Sigmoid colon (tissue), 7 donors: ENCODE data around the gene INTS11. TPM values are rescaled to one million over a fixed set of nuclear protein-coding genes. Genes with fewer than 3 reads are reported as not detected.

Experiments
- DNase-seq: peaks from one replicate; pipeline ENCODE4 v3.0.0-alpha.2; 2019
- H3K27ac ChIP-seq, 4 donors: fragments of 200-600 bp; sonication (generic); one replicate each; pipeline ENCODE4 v1.5.1; 2016 to 2019; ENCODE audit warnings: mild to moderate bottlenecking in 1 of 4
- H3K27me3 ChIP-seq, 3 donors: fragments of 200-600 bp; sonication (generic); one replicate each; pipeline ENCODE4 v1.5.1; 2019; ENCODE audit warnings: mild to moderate bottlenecking in 1 of 3
- H3K36me3 ChIP-seq, 4 donors: fragments of 200-600 bp; sonication (generic); one replicate each; pipeline ENCODE4 v1.5.1; 2016 to 2019
- H3K4me1 ChIP-seq, 4 donors: fragments of 200-600 bp; sonication (generic); one replicate each; pipeline ENCODE4 v1.5.1; 2017 to 2019
- H3K4me3 ChIP-seq, 4 donors: fragments of 200-600 bp; sonication (generic); one replicate each; pipeline ENCODE4 v1.5.1; 2017 to 2019; ENCODE audit warnings: mild to moderate bottlenecking in 2 of 4, moderate library complexity in 1 of 4
- H3K9me3 ChIP-seq, 4 donors: fragments of 200-600 bp in 3 of 4; sonication (generic) in 3 of 4; one replicate each; pipeline versions ENCODE4 v1.5.1 to v1.6.1; 2013 to 2019
- EP300 ChIP-seq, 4 donors: sonication (generic); formaldehyde crosslinking; IDR thresholded peaks; one replicate each; pipeline ENCODE4 v1.6.1; 2017; ENCODE audit warnings: antibody characterized with exemption in 4 of 4
- POLR2A ChIP-seq, 2 donors: fragments of 450-650 bp; IDR thresholded peaks; one replicate each; pipeline ENCODE4 v1.6.1; 2016; ENCODE audit warnings: antibody characterized with exemption in 2 of 2, mild to moderate bottlenecking in 2 of 2, moderate library complexity in 2 of 2
- POLR2AphosphoS5 ChIP-seq, 4 donors: sonication (generic); formaldehyde crosslinking; IDR thresholded peaks; one replicate each; pipeline ENCODE4 v1.6.1; 2017; ENCODE audit warnings: antibody characterized with exemption in 4 of 4
- WGBS, 2 donors: extraction: QIAGEN DNeasy Blood & Tissue Kit; methylation state at CpG; one replicate each; pipeline ENCODE4 v1.1.7; 2013; 5-methylcytosine and 5-hydroxymethylcytosine counted together
- intact Hi-C: fragments of 100-400 bp; cut with DNase I; formaldehyde crosslinking; loops from one replicate; pipeline ENCODE4 v1.15.1; 2023
- polyA plus RNA-seq, 3 donors: library from polyadenylated mRNA; stranded (reverse); fragments of 200-250 nt; gene quantifications; one replicate each; pipeline ENCODE4 v1.2.3, GENCODE V29; 2013
- small RNA-seq, 3 donors: library from RNA; depleted of rRNA; stranded (forward); fragments of <200 nt; gene quantifications; one replicate each; pipeline ENCODE3, GENCODE V24; 2016
- total RNA-seq, 4 donors: library from RNA; depleted of rRNA; stranded (reverse); fragments of >200 nt; gene quantifications; one replicate each; pipeline ENCODE4 v1.1.0, GENCODE V29; 2016
- TF ChIP-seq, protein P1 (sequence below), 4 experiments: fragments of 450-650 bp in 3 of 4; fragments of 200-600 bp in 1 of 4; IDR thresholded peaks; one replicate each; pipeline ENCODE4 v1.5.1; 2016 to 2019; ENCODE audit warnings: antibody characterized with exemption in 4 of 4, mild to moderate bottlenecking in 3 of 4, moderate library complexity in 2 of 4
- donor health status: healthy with polysubstance abuse.
- donor health status: Bipolar disorder and iron deficiency.
- donor health status: healthy.

INTS11 gene
- total and polyA plus RNA-seq, 7 donors, result 58.3 to 135 (median 87.1) TPM

DNA sequence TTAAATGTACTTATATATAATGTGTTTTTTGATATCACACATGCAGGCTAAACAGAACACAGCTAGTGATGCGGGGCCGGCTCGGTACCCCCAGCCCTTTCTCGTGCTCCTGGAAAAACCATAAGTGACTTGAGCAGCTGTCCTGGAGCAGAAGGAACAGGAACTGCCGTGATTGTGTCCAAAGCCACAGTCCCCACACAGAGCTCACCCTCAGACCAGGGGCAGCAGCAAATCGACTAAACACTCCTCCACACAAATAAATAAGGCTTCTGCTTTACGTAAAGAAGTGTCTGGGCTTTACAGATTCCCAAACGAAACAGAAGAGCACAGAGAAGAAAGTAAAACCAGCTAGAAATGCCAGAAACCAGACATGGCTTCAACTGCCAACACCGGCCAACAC lies 60.4 kb downstream of the INTS11 start:
- Histone ChIP-seq H3K4me1 (peaks cover 0 to 24% (median 9%) of the 10 kb centered on the region in 4 donors), H3K4me3 (no peak overlapping the region), H3K27ac (peak overlapping the region in 1 of 4 donors; percentile 56), H3K36me3 (peaks cover 18 to 77% (median 37%) of the 10 kb centered on the region in 4 donors), H3K27me3 (no peaks in the 10 kb centered on the region), H3K9me3 (no peaks in the 10 kb centered on the region)
- 91% methylated on average over 9 of the region's 9 CpGs for WGBS, 2 donors
- intact Hi-C loops, result no loop called here
- no peak for DNase-seq
- TF ChIP-seq POLR2A (IDR thresholded peaks at IDR 0.05), result no peak
- TF ChIP-seq POLR2AphosphoS5 (IDR thresholded peaks at IDR 0.05), result no peak
- TF ChIP-seq EP300 (IDR thresholded peaks at IDR 0.05), result no peak
- TF ChIP-seq, protein P1, sequence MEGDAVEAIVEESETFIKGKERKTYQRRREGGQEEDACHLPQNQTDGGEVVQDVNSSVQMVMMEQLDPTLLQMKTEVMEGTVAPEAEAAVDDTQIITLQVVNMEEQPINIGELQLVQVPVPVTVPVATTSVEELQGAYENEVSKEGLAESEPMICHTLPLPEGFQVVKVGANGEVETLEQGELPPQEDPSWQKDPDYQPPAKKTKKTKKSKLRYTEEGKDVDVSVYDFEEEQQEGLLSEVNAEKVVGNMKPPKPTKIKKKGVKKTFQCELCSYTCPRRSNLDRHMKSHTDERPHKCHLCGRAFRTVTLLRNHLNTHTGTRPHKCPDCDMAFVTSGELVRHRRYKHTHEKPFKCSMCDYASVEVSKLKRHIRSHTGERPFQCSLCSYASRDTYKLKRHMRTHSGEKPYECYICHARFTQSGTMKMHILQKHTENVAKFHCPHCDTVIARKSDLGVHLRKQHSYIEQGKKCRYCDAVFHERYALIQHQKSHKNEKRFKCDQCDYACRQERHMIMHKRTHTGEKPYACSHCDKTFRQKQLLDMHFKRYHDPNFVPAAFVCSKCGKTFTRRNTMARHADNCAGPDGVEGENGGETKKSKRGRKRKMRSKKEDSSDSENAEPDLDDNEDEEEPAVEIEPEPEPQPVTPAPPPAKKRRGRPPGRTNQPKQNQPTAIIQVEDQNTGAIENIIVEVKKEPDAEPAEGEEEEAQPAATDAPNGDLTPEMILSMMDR (IDR thresholded peaks at IDR 0.05), result no peak

DNA sequence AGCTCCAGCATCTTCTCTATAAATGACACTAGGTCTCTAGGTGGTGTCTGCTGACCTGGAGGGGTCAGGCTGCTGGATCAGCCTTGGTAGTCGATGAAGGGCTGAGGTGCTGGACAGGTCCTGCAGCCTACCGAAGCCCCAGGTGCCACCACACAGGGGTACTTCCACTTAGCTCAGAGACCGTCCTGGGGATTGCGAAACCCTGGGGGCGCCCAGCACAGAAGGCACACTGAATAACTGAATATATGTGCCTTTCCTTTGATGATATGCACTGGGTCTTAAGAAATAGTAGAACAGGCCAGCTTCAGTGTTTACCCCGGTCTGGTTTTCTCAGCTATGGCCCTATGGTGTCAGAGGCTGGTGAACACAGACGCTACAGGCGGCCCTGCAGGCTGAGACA lies 61.7 kb downstream of the INTS11 start:
- Histone ChIP-seq H3K4me1 (peaks cover 0 to 17% (median 9%) of the 10 kb centered on the region in 4 donors), H3K27me3 (no peaks in the 10 kb centered on the region), H3K4me3 (no peak overlapping the region), H3K27ac (no peak overlapping the region), H3K9me3 (no peaks in the 10 kb centered on the region), H3K36me3 (peaks cover 21 to 77% (median 40%) of the 10 kb centered on the region in 4 donors)
- intact Hi-C loops, result no loop called here
- TF ChIP-seq EP300 (IDR thresholded peaks at IDR 0.05), result no peak
- no peak for DNase-seq
- 94 to 96% methylated on average over 8 of the region's 8 CpGs for WGBS, 2 donors

DNA sequence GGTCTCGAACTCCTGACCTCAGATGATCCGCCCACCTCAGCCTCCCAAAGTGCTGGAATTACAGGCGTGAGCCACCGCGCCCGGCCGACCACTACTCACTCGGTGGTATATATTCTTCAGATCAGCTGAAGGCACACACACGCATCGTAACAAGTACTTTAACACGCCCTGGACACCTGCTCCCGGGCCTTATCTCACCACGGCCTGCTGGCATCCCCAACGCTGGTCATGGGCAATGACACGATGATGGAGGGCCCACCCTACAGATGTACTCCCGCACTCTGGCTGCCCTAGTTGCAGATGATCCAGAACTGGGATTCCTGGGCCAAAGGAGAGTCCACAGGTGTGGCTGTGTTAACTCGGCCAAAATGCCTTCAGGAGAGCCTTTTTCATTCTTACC lies 62.4 kb downstream of the INTS11 start:
- WGBS, 2 donors, result 92 to 95% methylated on average over 17 of the region's 17 CpGs
- H3K4me3 ChIP-seq, result no peak overlapping the region
- H3K36me3 ChIP-seq, result peaks cover 21 to 70% (median 38%) of the 10 kb centered on the region in 4 donors
- DNase-seq, result no peak
- TF ChIP-seq POLR2AphosphoS5 (IDR thresholded peaks at IDR 0.05), result no peak
- TF ChIP-seq, protein P1 (IDR thresholded peaks at IDR 0.05), result no peak
- TF ChIP-seq POLR2A (IDR thresholded peaks at IDR 0.05), result no peak
- no peak for TF ChIP-seq EP300 (IDR thresholded peaks at IDR 0.05)
- no peaks in the 10 kb centered on the region for H3K9me3 ChIP-seq
- H3K4me1 ChIP-seq, result peaks cover 0 to 17% (median 9%) of the 10 kb centered on the region in 4 donors
- no peak overlapping the region for H3K27ac ChIP-seq
- H3K27me3 ChIP-seq, result no peaks in the 10 kb centered on the region
- intact Hi-C loops, result no loop called here

Small RNA genes lying within 50 kb of the gene (small RNA-seq; reads per million reads assigned to genes)
- 0 to 0.11 (median 0.06) reads per million in 3 donors for gene MIR6726

Other genes with a start within 250 kb of the INTS11 start
- 10 to 100 TPM in 2 of 4 donors, 1 to 10 TPM in 2; 7.9 to 13.8 (median 10.4) TPM for gene C1orf159, start 208.6 kb downstream of the INTS11 start, total RNA-seq
- 10 to 100 TPM in 1 of 3 donors, 1 to 10 TPM in 2; 6.6 to 25.3 (median 6.9) TPM for gene C1orf159, start 208.6 kb downstream of the INTS11 start, polyA plus RNA-seq
- gene TTLL10, start 150.8 kb downstream of the INTS11 start, total RNA-seq, result not detected
- gene TTLL10, start 150.8 kb downstream of the INTS11 start, polyA plus RNA-seq, result under 1 TPM; 0.46 to 0.70 (median 0.60) TPM
- under 1 TPM in 1 of 4 donors, not detected in 3; 0.71 TPM for gene TNFRSF18, start 118.1 kb downstream of the INTS11 start, total RNA-seq
- gene TNFRSF18, start 118.1 kb downstream of the INTS11 start, polyA plus RNA-seq, result 1 to 10 TPM in 2 of 3 donors, not detected in 1; 1.2 to 3.9 TPM
- gene TNFRSF4, start 110.5 kb downstream of the INTS11 start, total RNA-seq, result 1 to 10 TPM in 1 of 4 donors, under 1 TPM in 1, not detected in 2; 0.95 to 1.8 TPM
- gene TNFRSF4, start 110.5 kb downstream of the INTS11 start, polyA plus RNA-seq, result 1 to 10 TPM; 1.2 to 8.6 (median 1.2) TPM
- 10 to 100 TPM; 73.4 to 95.6 (median 81.9) TPM for gene SDF4, start 92.7 kb downstream of the INTS11 start, total RNA-seq
- gene SDF4, start 92.7 kb downstream of the INTS11 start, polyA plus RNA-seq, result 100 to 1,000 TPM in 1 of 3 donors, 10 to 100 TPM in 2; 33.0 to 181 (median 40.2) TPM
- gene B3GALT6, start 92.4 kb downstream of the INTS11 start, total RNA-seq, result 10 to 100 TPM in 2 of 4 donors, 1 to 10 TPM in 2; 8.6 to 12.5 (median 10.3) TPM
- 1 to 10 TPM; 1.8 to 9.6 (median 2.5) TPM for gene B3GALT6, start 92.4 kb downstream of the INTS11 start, polyA plus RNA-seq
- 1 to 10 TPM in 2 of 4 donors, not detected in 2; 1.9 to 5.7 TPM for gene C1QTNF12, start 77.9 kb downstream of the INTS11 start, total RNA-seq
- gene C1QTNF12, start 77.9 kb downstream of the INTS11 start, polyA plus RNA-seq, result 10 to 100 TPM; 17.6 to 28.7 (median 23.4) TPM
- gene UBE2J2, start 50.8 kb downstream of the INTS11 start, total RNA-seq, result 10 to 100 TPM; 33.1 to 44.3 (median 34.0) TPM
- gene UBE2J2, start 50.8 kb downstream of the INTS11 start, polyA plus RNA-seq, result 10 to 100 TPM; 32.4 to 63.6 (median 54.6) TPM
- 1 to 10 TPM; 1.2 to 5.0 (median 3.2) TPM for gene SCNN1D, start 44.2 kb downstream of the INTS11 start, total RNA-seq
- 1 to 10 TPM in 1 of 3 donors, under 1 TPM in 1, not detected in 1; under 0.01 to 3.2 TPM for gene SCNN1D, start 44.2 kb downstream of the INTS11 start, polyA plus RNA-seq
- gene ACAP3, start 16.7 kb downstream of the INTS11 start, total RNA-seq, result 10 to 100 TPM; 21.4 to 57.1 (median 33.4) TPM
- 10 to 100 TPM in 1 of 3 donors, 1 to 10 TPM in 2; 7.2 to 41.8 (median 8.3) TPM for gene ACAP3, start 16.7 kb downstream of the INTS11 start, polyA plus RNA-seq
- gene PUSL1, start 16.1 kb downstream of the INTS11 start, total RNA-seq, result 10 to 100 TPM; 15.7 to 24.0 (median 20.4) TPM
- 10 to 100 TPM; 12.6 to 22.3 (median 12.7) TPM for gene PUSL1, start 16.1 kb downstream of the INTS11 start, polyA plus RNA-seq
- 10 to 100 TPM in 2 of 4 donors, 1 to 10 TPM in 2; 8.4 to 21.6 (median 10.5) TPM for gene CPTP, start 142 bp upstream of the INTS11 start, total RNA-seq
- 10 to 100 TPM; 41.4 to 57.1 (median 42.0) TPM for gene CPTP, start 142 bp upstream of the INTS11 start, polyA plus RNA-seq
- not detected for gene TAS1R3, start 6.6 kb upstream of the INTS11 start, total RNA-seq
- under 1 TPM in 2 of 3 donors, not detected in 1; 0.60 to 0.64 TPM for gene TAS1R3, start 6.6 kb upstream of the INTS11 start, polyA plus RNA-seq
- 10 to 100 TPM; 50.7 to 85.0 (median 61.9) TPM for gene DVL1, start 24.8 kb upstream of the INTS11 start, total RNA-seq
- 10 to 100 TPM; 25.8 to 59.9 (median 36.3) TPM for gene DVL1, start 24.8 kb upstream of the INTS11 start, polyA plus RNA-seq
- gene MXRA8, start 33.9 kb upstream of the INTS11 start, total RNA-seq, result 100 to 1,000 TPM in 3 of 4 donors, 10 to 100 TPM in 1; 78.8 to 234 (median 114) TPM
- 10 to 100 TPM in 2 of 3 donors, 1 to 10 TPM in 1; 2.8 to 26.2 (median 22.2) TPM for gene MXRA8, start 33.9 kb upstream of the INTS11 start, polyA plus RNA-seq
- gene AURKAIP1, start 50.5 kb upstream of the INTS11 start, total RNA-seq, result 100 to 1,000 TPM in 3 of 4 donors, 10 to 100 TPM in 1; 89.3 to 143 (median 124) TPM
- 100 to 1,000 TPM; 263 to 288 (median 271) TPM for gene AURKAIP1, start 50.5 kb upstream of the INTS11 start, polyA plus RNA-seq
- gene CCNL2, start 74.7 kb upstream of the INTS11 start, total RNA-seq, result 100 to 1,000 TPM; 139 to 375 (median 173) TPM
- 10 to 100 TPM; 15.0 to 99.6 (median 16.2) TPM for gene CCNL2, start 74.7 kb upstream of the INTS11 start, polyA plus RNA-seq
- gene MRPL20, start 82.6 kb upstream of the INTS11 start, total RNA-seq, result 100 to 1,000 TPM; 133 to 235 (median 206) TPM
- 100 to 1,000 TPM; 155 to 216 (median 171) TPM for gene MRPL20, start 82.6 kb upstream of the INTS11 start, polyA plus RNA-seq
- 10 to 100 TPM; 10.0 to 23.0 (median 15.8) TPM for gene ANKRD65, start 96.6 kb upstream of the INTS11 start, total RNA-seq
- gene ANKRD65, start 96.6 kb upstream of the INTS11 start, polyA plus RNA-seq, result 1 to 10 TPM in 2 of 3 donors, under 1 TPM in 1; 0.69 to 5.4 (median 3.8) TPM
- gene VWA1, start 111.0 kb upstream of the INTS11 start, total RNA-seq, result 100 to 1,000 TPM in 1 of 4 donors, 10 to 100 TPM in 3; 47.1 to 107 (median 71.1) TPM
- gene VWA1, start 111.0 kb upstream of the INTS11 start, polyA plus RNA-seq, result 10 to 100 TPM in 1 of 3 donors, 1 to 10 TPM in 2; 2.4 to 44.2 (median 3.7) TPM
- gene ATAD3C, start 125.0 kb upstream of the INTS11 start, total RNA-seq, result under 1 TPM; 0.16 to 0.55 (median 0.45) TPM
- gene ATAD3C, start 125.0 kb upstream of the INTS11 start, polyA plus RNA-seq, result 1 to 10 TPM in 1 of 3 donors, under 1 TPM in 1, not detected in 1; under 0.01 to 1.5 TPM
- 10 to 100 TPM; 11.1 to 47.1 (median 13.1) TPM for gene ATAD3B, start 147.1 kb upstream of the INTS11 start, total RNA-seq
- 10 to 100 TPM in 1 of 3 donors, 1 to 10 TPM in 2; 4.8 to 49.4 (median 5.3) TPM for gene ATAD3B, start 147.1 kb upstream of the INTS11 start, polyA plus RNA-seq
- gene ATAD3A, start 187.5 kb upstream of the INTS11 start, total RNA-seq, result 10 to 100 TPM in 3 of 4 donors, 1 to 10 TPM in 1; 8.6 to 14.7 (median 12.1) TPM
- gene ATAD3A, start 187.5 kb upstream of the INTS11 start, polyA plus RNA-seq, result 10 to 100 TPM; 12.6 to 40.4 (median 13.6) TPM
- 10 to 100 TPM; 15.3 to 35.2 (median 17.6) TPM for gene TMEM240, start 216.0 kb upstream of the INTS11 start, total RNA-seq
- gene TMEM240, start 216.0 kb upstream of the INTS11 start, polyA plus RNA-seq, result 1 to 10 TPM in 2 of 3 donors, not detected in 1; 3.7 to 4.8 TPM